Liver (tissue), 9 donors: ENCODE data around the gene CUL2. TPM values are rescaled to one million over a fixed set of nuclear protein-coding genes. Genes with fewer than 3 reads are reported as not detected.
A peak's percentile ranks its signal among the peaks of the same experiment; 100 is the strongest.
"Not testable (repeated sequence)": the region's sequence is repeated elsewhere in the genome, so short reads cannot be mapped to it uniquely, and the experiment has no call there.

Source experiments
- DNase-seq: peaks from one replicate; pipeline ENCODE4 v3.0.0-alpha.2; 2017; ENCODE audit warnings: low spot score
- H3K27ac ChIP-seq, 2 donors: one replicate each; pipeline ENCODE4 v1.7.0; 2013; ENCODE audit warnings: inconsistent platforms in 2 of 2, low read length in 2 of 2, control low read depth in 1 of 2, low read depth in 1 of 2, mild to moderate bottlenecking in 1 of 2
- H3K27me3 ChIP-seq, 4 donors: one replicate each; pipeline versions ENCODE4 v1.6.1 to v1.7.0; 2013; ENCODE audit warnings: low read length in 3 of 4, inconsistent platforms in 1 of 4, mild to moderate bottlenecking in 1 of 4, moderate library complexity in 1 of 4; ENCODE audit not compliant: control insufficient read depth in 4 of 4, insufficient read depth in 4 of 4
- H3K36me3 ChIP-seq, 4 donors: one replicate each; pipeline versions ENCODE4 v1.6.1 to v1.7.0; 2013; ENCODE audit warnings: low read length in 3 of 4, mild to moderate bottlenecking in 3 of 4, low read depth in 1 of 4, moderate library complexity in 1 of 4; ENCODE audit not compliant: control insufficient read depth in 4 of 4, insufficient read depth in 3 of 4
- H3K4me1 ChIP-seq, 4 donors: one replicate each; pipeline versions ENCODE4 v1.6.1 to v1.7.0; 2013; ENCODE audit warnings: low read length in 3 of 4, mild to moderate bottlenecking in 3 of 4, moderate library complexity in 1 of 4; ENCODE audit not compliant: control insufficient read depth in 4 of 4, insufficient read depth in 4 of 4
- H3K4me3 ChIP-seq, 3 donors: one replicate each; pipeline versions ENCODE4 v1.6.1 to v1.7.0; 2013; ENCODE audit warnings: low read length in 3 of 3, control low read depth in 1 of 3, low read depth in 1 of 3, mild to moderate bottlenecking in 1 of 3
- H3K9ac ChIP-seq, 2 donors: one replicate each; pipeline ENCODE4 v1.7.0; 2013; ENCODE audit warnings: low read length in 2 of 2, mild to moderate bottlenecking in 2 of 2, moderate library complexity in 2 of 2, control low read depth in 1 of 2, low read depth in 1 of 2
- H3K9me3 ChIP-seq, 4 donors: one replicate each; pipeline versions ENCODE4 v1.6.1 to v1.7.0; 2013; ENCODE audit warnings: low read length in 3 of 4; ENCODE audit not compliant: control insufficient read depth in 4 of 4
- FOXA1 ChIP-seq: IDR thresholded peaks from 2 replicates; pipeline ENCODE4 v1.6.1; 2016; ENCODE audit warnings: antibody characterized with exemption
- FOXA2 ChIP-seq: IDR thresholded peaks from 2 replicates; pipeline ENCODE4 v1.6.1; 2016; ENCODE audit warnings: antibody characterized with exemption
- GABPA ChIP-seq, 2 donors: IDR thresholded peaks in 1 of 2; conservative IDR thresholded peaks in 1 of 2; 2 replicates each; pipeline ENCODE4 v1.6.1; 2016; ENCODE audit warnings: antibody characterized with exemption in 2 of 2, mild to moderate bottlenecking in 1 of 2, moderate library complexity in 1 of 2
- HNF4A ChIP-seq, 2 donors: conservative IDR thresholded peaks; 2 replicates each; pipeline ENCODE4 v1.6.1; 2016; ENCODE audit warnings: antibody characterized with exemption in 2 of 2, mild to moderate bottlenecking in 2 of 2
- JUND ChIP-seq, 2 donors: IDR thresholded peaks; 2 replicates each; pipeline ENCODE4 v1.6.1; 2016; ENCODE audit warnings: antibody characterized with exemption in 2 of 2
- NR2F2 ChIP-seq: IDR thresholded peaks from 2 replicates; pipeline ENCODE4 v1.6.1; 2016; ENCODE audit warnings: antibody characterized with exemption
- RAD21 ChIP-seq, 2 donors: IDR thresholded peaks; 2 replicates each; pipeline ENCODE4 v1.6.1; 2016; ENCODE audit warnings: antibody characterized with exemption in 2 of 2, mild to moderate bottlenecking in 2 of 2
- RXRA ChIP-seq, 2 donors: IDR thresholded peaks; 2 replicates each; pipeline ENCODE4 v1.6.1; 2017 to 2018; ENCODE audit warnings: antibody characterized with exemption in 2 of 2, mild to moderate bottlenecking in 1 of 2
- SP1 ChIP-seq: IDR thresholded peaks from 2 replicates; pipeline ENCODE4 v1.6.1; 2018; ENCODE audit warnings: antibody characterized with exemption, mild to moderate bottlenecking
- TAF1 ChIP-seq: conservative IDR thresholded peaks from 2 replicates; pipeline ENCODE4 v1.6.1; 2016; ENCODE audit warnings: antibody characterized with exemption, mild to moderate bottlenecking
- YY1 ChIP-seq: IDR thresholded peaks from 2 replicates; pipeline ENCODE4 v1.6.1; 2016; ENCODE audit warnings: antibody characterized with exemption, mild to moderate bottlenecking
- WGBS: extraction: QIAGEN DNeasy Blood & Tissue Kit; methylation state at CpG from one replicate; pipeline ENCODE4 v1.1.7; 2013; 5-methylcytosine and 5-hydroxymethylcytosine counted together
- polyA plus RNA-seq, 2 donors: library from polyadenylated mRNA; stranded (reverse) in 1 of 2; unstranded in 1 of 2; fragments of 200-250 nt in 1 of 2; fragments of >200 nt in 1 of 2; fragmentation: Nextera tagmentation in 1 of 2; extraction: Ambion mirVana in 1 of 2; gene quantifications; one replicate each; pipeline versions ENCODE4 v1.2.1 to v1.2.3, GENCODE V29; 2013 to 2015
- total RNA-seq, 2 donors: library from RNA; depleted of rRNA; stranded (reverse); fragments of >200 nt; gene quantifications; one replicate each; pipeline ENCODE4 v1.2.3, GENCODE V29; 2014
- TF ChIP-seq, protein P1 (sequence below): IDR thresholded peaks from 2 replicates; pipeline ENCODE4 v1.6.1; 2016; ENCODE audit warnings: antibody characterized with exemption
- TF ChIP-seq, protein P2 (sequence below): IDR thresholded peaks from 2 replicates; pipeline ENCODE4 v1.6.1; 2016; ENCODE audit warnings: antibody characterized with exemption, mild to moderate bottlenecking
- TF ChIP-seq, protein P3 (sequence below): IDR thresholded peaks from 2 replicates; pipeline ENCODE4 v1.6.1; 2016; ENCODE audit warnings: antibody characterized with exemption
- TF ChIP-seq, protein P4 (sequence below): IDR thresholded peaks from 2 replicates; pipeline ENCODE4 v1.6.1; 2016; ENCODE audit warnings: antibody characterized with exemption
- donor health status: healthy.
- donor health status: healthy.
- donor health status: healthy.
- donor health status: healthy.
- donor health status: healthy.

Gene CUL2
- total and polyA plus RNA-seq, 4 donors: 8.6 to 14.1 (median 12.1) TPM

DNA sequence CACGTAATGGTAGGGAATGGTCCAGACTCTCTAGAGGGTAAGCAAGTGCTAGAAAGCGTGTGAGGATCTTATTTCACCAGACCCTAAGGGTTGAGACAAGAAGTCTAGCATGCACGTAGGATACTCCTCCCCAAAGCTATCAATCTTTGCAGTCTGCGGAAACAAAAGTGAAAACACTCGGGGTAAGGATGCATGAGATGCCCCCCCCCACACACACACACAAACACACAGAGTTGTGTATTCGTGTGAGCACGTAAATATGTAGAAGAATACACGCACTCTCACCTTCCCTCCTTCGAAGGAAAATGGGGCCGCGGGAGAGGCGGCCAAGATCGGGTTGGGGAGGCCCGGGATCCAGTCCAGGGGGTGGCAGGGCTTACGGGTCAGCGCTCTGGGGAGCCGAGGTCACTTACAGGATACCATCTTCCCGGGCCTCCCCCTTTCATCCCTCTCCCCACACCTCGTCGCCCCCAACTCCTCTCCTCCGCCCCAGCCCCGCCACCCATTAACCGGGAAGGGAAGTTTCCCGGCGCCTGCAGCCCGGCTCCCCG is 455 bp downstream of the CUL2 start:
- Histone ChIP-seq H3K9ac (peak overlapping the region; percentile 51 to 96), H3K36me3 (no peaks in the 10 kb centered on the region), H3K4me3 (peak overlapping the region; percentile 86 to 91 (median 89)), H3K9me3 (no peaks in the 10 kb centered on the region), H3K27me3 (no peaks in the 10 kb centered on the region), H3K4me1 (peaks cover 10 to 33% (median 22%) of the 10 kb centered on the region in 4 donors), H3K27ac (peak overlapping the region; percentile 92 to 97)
- DNase-seq: no peak
- under 1% methylated on average over 27 of the region's 27 CpGs for WGBS
- TF ChIP-seq HNF4A (conservative IDR thresholded peaks at IDR 0.05): no peak
- no peak for TF ChIP-seq GABPA (IDR thresholded peaks at IDR 0.05 in 1 of 2, conservative IDR thresholded peaks at IDR 0.05 in 1 of 2)
- TF ChIP-seq, protein P1, sequence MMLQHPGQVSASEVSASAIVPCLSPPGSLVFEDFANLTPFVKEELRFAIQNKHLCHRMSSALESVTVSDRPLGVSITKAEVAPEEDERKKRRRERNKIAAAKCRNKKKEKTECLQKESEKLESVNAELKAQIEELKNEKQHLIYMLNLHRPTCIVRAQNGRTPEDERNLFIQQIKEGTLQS: no peak
- TF ChIP-seq RAD21 (IDR thresholded peaks at IDR 0.05): no peak
- TF ChIP-seq, protein P2, sequence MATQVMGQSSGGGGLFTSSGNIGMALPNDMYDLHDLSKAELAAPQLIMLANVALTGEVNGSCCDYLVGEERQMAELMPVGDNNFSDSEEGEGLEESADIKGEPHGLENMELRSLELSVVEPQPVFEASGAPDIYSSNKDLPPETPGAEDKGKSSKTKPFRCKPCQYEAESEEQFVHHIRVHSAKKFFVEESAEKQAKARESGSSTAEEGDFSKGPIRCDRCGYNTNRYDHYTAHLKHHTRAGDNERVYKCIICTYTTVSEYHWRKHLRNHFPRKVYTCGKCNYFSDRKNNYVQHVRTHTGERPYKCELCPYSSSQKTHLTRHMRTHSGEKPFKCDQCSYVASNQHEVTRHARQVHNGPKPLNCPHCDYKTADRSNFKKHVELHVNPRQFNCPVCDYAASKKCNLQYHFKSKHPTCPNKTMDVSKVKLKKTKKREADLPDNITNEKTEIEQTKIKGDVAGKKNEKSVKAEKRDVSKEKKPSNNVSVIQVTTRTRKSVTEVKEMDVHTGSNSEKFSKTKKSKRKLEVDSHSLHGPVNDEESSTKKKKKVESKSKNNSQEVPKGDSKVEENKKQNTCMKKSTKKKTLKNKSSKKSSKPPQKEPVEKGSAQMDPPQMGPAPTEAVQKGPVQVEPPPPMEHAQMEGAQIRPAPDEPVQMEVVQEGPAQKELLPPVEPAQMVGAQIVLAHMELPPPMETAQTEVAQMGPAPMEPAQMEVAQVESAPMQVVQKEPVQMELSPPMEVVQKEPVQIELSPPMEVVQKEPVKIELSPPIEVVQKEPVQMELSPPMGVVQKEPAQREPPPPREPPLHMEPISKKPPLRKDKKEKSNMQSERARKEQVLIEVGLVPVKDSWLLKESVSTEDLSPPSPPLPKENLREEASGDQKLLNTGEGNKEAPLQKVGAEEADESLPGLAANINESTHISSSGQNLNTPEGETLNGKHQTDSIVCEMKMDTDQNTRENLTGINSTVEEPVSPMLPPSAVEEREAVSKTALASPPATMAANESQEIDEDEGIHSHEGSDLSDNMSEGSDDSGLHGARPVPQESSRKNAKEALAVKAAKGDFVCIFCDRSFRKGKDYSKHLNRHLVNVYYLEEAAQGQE: no peak
- TF ChIP-seq, protein P3, sequence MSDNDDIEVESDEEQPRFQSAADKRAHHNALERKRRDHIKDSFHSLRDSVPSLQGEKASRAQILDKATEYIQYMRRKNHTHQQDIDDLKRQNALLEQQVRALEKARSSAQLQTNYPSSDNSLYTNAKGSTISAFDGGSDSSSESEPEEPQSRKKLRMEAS: no peak
- no peak for TF ChIP-seq RXRA (IDR thresholded peaks at IDR 0.05)
- no peak for TF ChIP-seq SP1
- TF ChIP-seq FOXA1: no peak
- TF ChIP-seq YY1: no peak

DNA sequence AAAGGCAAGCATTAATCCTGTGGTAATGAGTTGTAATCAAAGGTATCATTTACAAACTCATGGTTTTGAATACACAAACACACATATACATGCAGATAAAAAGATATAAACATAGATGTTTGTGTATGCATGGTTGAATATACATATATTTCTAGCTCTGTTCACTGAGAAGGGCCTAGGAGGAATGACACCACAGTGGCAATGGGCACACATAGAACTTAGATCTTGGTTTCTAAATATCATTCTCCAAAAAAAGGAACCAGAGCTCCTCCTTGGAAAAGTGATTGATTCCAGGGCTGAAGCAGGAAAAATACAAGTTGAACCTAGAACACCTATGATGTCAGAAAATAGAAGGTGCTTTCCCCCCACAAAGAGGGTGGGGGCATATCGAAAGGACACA is 6.9 kb downstream of the CUL2 start:
- Histone ChIP-seq H3K27me3 (no peaks in the 10 kb centered on the region), H3K4me3 (no peak overlapping the region), H3K9ac (no peak overlapping the region), H3K27ac (no peak overlapping the region), H3K4me1 (peaks cover 7 to 14% (median 10%) of the 10 kb centered on the region in 4 donors), H3K36me3 (no peaks in the 10 kb centered on the region), H3K9me3 (peaks cover 0 to 6% (median 0%) of the 10 kb centered on the region in 4 donors)
- WGBS: 96% methylated on average over 1 of the region's 1 CpG
- DNase-seq: no peak
- TF ChIP-seq, protein P1: no peak
- TF ChIP-seq, protein P4, sequence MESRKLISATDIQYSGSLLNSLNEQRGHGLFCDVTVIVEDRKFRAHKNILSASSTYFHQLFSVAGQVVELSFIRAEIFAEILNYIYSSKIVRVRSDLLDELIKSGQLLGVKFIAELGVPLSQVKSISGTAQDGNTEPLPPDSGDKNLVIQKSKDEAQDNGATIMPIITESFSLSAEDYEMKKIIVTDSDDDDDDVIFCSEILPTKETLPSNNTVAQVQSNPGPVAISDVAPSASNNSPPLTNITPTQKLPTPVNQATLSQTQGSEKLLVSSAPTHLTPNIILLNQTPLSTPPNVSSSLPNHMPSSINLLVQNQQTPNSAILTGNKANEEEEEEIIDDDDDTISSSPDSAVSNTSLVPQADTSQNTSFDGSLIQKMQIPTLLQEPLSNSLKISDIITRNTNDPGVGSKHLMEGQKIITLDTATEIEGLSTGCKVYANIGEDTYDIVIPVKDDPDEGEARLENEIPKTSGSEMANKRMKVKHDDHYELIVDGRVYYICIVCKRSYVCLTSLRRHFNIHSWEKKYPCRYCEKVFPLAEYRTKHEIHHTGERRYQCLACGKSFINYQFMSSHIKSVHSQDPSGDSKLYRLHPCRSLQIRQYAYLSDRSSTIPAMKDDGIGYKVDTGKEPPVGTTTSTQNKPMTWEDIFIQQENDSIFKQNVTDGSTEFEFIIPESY: no peak
- TF ChIP-seq GABPA (IDR thresholded peaks at IDR 0.05 in 1 of 2, conservative IDR thresholded peaks at IDR 0.05 in 1 of 2): no peak
- TF ChIP-seq, protein P3: no peak
- TF ChIP-seq YY1: no peak
- no peak for TF ChIP-seq NR2F2
- no peak for TF ChIP-seq HNF4A (conservative IDR thresholded peaks at IDR 0.05)
- no peak for TF ChIP-seq TAF1
- no peak for TF ChIP-seq JUND (IDR thresholded peaks at IDR 0.05)
- TF ChIP-seq RAD21 (IDR thresholded peaks at IDR 0.05): no peak
- TF ChIP-seq FOXA2: no peak

DNA sequence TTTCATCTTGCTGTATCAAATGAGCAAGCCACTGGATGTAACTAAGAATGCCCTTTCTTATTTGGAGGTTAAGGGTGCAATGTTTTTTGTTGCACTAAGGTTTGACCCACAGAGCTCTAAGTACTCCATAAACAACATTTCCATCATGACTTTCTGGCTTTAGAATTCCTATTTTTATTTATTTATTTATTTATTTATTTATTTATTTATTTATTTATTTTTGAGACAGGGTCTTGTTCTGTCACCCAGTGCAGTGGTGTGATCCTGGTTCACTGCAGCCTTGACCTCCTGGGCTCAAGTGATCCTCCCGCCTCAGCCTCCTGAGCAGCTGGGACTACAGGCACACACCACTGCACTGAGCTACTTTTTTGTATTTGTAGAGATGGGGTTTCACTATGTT is 9.9 kb downstream of the CUL2 start:
- 98% methylated on average over 1 of the region's 1 CpG for WGBS

More for the DNA sequence above, 9.9 kb downstream of the CUL2 start:
- H3K9me3 ChIP-seq, DNase-seq, H3K36me3 ChIP-seq, H3K4me1 ChIP-seq, H3K4me3 ChIP-seq, H3K27ac ChIP-seq, H3K27me3 ChIP-seq, H3K9ac ChIP-seq: not testable (repeated sequence)
